Ishikawa (cell line): Measurements from ENCODE around the gene NR5A1.

Experiments used
- RAD21 ChIP-seq: IDR thresholded peaks from 2 replicates; pipeline ENCODE4 v1.6.1; 2012; ENCODE audit warnings: low read depth
- REST ChIP-seq: IDR thresholded peaks from 2 replicates; pipeline ENCODE4 v1.6.1; 2012; ENCODE audit warnings: low read depth, mild to moderate bottlenecking

GRCh38 chr9:124491049-124491975 is 15.9 kb downstream of the NR5A1 start:
- no peak for TF ChIP-seq RAD21
- no peak for TF ChIP-seq REST
